Activated CD4-positive, alpha-beta T cell treated with anti-CD3 and anti-CD28 coated beads, Interleukin-2, amount 50 U/mL, for 24 hours (primary cell): ENCODE measurements around the gene C19orf67.

Experiments used
- DNase-seq, 2 donors: peaks; one replicate each; pipeline ENCODE4 v3.0.0-alpha.2; 2020; ENCODE audit warnings: low read depth in 1 of 2, low spot score in 1 of 2

C19orf67 gene

DNA sequence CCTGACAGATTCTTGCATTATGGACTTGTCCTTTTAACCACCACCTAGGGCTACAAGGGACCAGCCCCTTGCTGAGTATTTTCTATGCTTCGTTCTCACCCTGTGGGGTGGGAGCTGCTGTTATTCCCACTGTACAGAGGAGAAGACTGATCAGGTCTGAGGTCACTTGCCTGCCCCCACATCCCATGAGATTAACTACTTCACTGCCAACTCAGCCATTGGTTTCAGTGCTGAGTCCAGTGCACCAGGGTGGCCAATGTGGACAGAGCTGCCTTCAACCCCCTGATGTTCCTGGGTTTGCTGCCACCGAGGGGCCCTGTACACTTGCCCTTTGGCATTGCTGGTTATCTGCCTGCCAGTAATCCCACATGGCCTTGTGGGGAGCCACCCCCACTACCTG is 25.1 kb upstream of the C19orf67 start:
- DNase-seq, result no peak

DNA sequence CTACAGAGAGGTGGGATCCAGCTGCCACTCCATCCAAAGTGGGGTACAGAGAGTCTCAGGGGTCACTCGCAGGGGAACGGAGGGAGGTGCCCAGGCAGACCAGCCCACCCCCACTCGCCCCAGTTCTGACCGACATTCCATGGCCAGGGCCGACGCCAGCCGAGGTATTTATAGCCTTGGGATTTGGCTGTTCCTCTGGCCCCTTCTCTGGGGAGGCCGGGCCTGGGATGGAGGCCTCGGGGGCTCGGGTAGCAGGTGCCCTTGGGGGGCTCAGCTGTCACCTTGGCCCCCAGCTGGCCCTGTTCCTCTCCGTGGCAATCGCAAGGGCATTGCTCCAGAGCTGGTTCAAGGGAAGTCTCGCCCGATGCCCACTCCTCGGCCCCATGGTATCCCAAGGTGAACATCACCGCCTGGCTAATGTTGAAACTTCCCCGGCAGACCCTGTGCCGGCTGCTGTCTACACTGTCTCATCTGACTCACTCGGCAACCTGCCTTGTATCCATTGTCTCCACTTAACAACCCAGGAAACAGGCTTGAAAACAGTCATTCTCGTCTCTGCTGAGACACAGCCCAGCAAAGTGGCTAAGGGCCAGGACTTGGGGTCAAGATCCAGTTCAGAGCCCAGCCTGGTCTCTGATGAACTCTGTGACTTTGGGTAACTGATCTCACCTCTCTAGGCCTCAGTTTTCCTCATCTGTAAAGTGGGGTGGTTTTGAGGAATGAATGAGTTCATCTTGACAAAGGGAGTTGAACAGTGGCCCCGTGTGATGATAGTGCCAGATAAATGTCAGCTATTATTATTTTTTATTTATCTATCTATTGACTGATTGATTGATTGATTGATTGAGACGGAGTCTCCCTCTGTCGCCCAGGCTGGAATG is 22.2 kb upstream of the C19orf67 start:
- no peak for DNase-seq

DNA sequence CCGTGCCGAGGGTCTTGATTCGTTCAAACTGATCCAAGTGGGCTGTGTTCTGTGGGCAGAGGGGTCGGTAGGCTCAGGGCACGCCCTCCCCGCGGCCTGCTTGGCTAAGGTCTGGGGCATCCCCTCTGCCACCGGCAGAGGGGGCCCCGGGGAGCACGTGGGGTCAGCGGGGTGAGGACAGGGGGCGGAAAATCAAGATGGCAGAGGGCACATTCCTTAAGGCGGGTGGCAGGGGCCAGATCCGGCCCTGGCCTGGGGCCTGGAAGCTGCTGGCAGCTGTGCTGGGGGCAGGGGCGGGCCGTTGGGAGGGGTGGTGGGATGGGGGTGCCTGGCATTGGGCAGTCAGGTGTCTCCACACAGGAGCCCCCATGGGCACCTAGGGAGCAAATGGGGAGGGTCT is 21.3 kb upstream of the C19orf67 start:
- DNase-seq, result no peak

DNA sequence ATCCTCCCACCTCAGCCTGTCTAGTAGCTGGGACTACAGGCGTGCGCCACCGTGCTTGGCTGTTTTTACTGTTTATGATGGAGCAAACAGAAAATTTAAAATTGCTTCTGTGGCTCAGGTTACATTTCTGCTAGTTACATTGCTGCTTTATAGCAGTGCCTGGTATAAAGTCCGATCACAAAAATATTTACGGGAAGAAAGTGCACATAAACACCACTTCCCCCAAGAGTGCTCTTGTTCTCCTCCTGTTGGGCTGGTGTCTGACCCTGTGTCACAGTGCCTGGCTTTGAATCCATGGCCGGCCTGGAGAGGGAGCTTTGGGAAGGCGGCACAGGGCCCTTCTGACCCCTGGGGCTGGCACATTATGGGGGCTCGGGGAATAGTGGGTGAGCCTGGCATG is 20.1 kb upstream of the C19orf67 start:
- no peak for DNase-seq

DNA sequence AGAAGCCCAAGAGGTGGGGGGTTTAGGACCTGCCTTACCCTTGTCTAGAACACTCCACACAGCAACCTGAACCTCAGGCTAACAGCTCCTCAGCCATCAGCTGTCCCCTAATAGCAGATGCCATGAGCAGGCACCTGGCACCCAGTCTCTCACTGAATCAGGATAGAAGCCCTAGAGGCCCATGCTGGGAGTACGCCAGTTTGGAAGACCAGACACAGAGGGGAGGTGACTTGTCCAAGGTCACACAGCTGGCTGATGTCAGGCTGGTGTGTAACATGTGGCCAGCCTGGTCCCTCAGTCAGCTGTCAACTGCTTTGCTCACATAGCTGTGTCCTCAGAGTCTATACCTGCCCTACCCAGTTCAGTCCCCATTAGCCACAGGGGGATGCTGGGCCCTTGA is 17.7 kb upstream of the C19orf67 start:
- no peak for DNase-seq

DNA sequence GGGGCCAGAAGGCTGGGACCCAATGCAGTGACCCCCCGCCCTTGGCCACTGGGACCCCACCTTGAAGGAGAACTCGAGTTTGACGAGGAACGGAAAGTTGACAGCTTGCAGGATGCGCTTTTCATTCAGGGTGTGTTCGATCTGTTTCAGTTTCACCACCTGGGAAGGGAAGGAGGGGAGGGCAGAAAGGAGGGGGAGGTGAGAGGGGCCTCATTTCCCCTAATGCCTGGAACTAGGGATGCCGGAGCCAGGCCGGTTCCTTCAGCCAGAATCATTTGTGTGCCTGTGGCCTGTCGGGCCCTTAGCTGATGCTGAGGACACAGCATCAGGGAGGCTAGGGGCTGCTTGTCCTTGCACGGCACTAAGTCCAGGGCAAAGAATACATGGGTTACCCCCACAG is 17.2 kb upstream of the C19orf67 start:
- DNase-seq, result no peak

DNA sequence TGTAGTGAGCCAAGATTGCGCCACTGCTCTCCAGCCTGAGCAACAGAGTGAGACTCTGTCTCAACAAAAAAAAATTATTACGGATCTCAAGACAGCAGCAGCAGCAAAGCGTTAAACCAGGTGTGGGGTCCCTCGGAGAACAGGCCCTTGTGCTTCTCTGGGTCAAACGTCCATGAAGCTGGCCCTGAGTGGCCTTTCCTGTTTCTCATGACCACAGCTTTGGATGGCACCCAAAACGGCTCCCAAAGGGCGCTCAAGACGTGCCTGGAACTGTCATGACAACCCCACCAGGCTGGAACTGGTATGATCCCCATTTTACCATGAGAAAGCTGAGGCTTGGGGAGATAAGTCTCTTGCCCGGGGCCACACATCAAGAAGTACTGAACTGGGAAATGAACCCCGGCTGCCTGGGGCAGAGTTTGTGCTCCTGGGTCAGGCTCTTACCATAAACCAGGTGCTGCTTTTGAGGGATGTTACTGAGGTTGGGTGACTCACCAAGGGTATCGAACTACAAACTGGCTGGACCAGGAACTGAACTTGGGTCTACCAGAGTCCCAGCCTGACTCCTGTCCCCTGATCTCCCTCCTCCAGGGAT is 16.6 kb upstream of the C19orf67 start:
- DNase-seq, result no peak

DNA sequence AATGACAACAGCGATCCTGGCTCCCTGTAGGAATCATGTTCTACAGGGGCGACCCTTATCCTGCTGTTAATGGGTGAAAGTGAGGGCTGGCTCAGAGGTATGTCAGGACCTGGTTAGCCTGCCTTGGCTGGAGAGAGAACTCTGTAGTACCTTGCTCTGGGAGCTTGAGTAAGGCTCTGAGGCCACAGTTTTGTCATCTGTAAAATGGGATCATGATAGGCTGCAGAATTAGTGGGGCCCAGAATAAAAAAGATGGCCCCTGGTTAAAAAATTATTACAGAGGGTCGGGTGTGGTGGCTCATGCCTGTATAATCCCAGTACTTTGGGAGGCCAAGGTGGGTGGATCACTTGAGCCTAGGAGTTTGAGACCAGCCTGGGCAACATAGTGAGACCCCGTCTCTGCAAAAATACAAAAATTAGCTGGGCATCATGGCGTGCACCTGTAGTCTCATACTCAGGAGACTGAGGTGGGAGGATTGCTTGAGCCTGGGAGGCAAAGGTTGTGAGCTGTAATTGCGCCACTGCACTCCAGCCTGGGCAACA is 15.5 kb upstream of the C19orf67 start:
- no peak for DNase-seq

DNA sequence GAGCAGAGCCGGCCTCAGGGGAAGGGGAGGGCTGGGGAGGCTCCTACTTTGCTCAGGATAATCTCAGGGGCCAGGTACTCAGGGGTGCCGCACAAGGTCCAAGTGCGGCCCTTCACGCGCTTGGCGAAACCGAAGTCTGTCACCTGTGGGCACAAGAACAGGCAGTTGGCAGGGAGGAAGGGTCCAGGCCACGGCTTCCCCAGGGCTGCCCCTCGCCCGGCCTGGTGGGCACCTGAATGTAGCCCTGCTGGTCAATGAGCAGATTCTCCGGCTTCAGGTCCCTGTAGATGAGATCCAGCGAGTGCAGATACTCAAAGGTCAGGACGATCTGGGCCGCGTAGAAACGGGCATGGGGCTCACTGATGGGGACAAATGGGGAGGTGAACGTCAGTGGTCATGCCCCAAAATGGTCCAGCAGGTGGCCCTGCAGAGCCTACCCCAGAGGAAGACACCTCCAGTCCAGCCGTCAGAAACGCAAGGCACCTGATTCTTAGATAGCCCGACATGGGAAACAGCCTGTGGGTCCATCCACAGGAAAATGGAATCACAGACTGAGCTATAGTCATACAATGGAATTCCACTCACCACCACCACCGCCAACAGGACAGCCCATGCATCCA is 12.1 kb upstream of the C19orf67 start:
- no peak for DNase-seq

DNA sequence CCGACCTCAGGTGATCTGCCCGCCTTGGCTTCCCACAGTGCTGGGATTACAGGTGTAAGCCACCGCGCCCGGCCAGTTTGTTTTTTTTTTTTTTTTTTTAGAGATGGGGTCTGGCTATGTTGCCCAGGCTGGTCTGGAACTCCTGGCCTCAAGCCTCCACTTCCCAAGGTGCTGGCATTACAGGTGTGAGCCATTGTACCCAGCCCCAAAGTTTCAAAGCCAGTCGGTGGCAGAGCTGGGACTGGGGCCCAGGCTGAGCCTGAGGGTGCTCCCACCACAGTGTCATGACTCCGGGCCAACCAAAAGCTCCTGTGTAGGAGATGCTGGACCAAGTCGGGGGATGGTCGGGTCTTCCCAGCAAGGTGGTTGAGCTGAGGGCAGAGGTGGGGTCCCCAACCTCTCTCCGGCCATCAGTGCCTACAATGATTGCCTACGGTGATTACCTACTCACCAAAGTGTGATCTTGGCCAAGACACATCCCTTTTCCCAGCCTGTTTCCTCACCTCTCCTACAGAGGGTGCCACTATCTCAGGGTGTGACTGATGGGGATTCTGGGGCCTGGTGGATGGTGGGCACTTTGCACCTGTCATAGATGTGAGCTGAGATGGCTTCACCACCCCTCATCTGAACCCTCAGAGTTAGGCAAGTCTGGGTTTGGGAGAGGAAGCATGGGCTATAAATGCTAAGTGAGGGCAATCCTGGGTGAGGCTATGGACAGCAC is 10.8 kb upstream of the C19orf67 start:
- DNase-seq, result no peak

DNA sequence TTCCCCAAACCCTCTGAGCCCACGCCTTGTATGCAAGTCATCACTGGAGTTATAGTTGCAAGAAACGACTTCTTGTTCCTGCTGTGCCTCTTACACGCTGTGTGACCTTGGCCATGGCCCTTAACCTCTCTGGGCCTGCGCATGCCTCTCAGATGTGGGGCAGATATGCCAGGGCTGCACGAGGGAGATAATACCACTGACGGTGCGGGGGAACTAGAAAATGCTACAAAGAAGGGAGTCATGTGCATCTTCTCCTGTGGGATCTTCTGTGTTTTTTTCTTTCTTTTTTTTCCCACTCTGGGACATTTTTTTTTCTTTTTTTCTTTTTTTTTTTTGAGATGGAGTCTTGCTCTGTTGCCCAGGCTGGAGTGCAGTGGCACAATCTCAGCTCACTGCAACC is 9.3 kb upstream of the C19orf67 start:
- DNase-seq, result no peak

DNA sequence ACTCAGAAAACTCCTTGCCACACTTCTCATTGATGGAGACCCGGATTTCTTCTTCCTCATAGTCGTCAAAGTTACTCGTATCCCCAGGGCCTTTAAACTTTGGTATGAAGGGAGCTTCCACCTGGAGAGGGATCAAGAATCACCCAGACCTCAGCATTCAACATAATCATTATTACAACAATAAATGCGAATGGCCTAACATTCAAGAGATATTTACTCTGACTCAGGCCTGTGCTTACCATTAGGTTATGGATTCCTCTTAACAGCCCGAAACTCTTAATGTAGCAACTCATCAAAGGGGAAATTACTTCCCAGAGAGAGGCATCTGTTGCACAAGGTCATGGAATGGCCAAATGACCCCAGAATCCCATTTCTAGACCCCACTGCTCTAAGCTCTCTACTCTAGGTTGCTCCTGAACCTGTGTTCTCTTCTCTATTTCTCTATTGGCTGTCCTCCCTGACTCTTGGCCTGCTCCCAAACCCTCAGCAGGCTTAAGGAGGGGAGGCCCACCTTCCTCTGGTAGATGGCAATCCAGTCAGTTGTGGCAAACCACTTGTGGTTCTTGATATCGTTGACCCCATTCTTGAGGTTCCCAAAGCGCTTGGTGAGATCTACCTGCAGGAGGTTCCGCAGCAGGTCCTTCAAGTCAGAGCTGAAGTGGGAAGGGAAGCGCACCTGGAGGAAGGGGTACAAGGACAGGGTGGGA is 7.7 kb upstream of the C19orf67 start:
- DNase-seq, result no peak

DNA sequence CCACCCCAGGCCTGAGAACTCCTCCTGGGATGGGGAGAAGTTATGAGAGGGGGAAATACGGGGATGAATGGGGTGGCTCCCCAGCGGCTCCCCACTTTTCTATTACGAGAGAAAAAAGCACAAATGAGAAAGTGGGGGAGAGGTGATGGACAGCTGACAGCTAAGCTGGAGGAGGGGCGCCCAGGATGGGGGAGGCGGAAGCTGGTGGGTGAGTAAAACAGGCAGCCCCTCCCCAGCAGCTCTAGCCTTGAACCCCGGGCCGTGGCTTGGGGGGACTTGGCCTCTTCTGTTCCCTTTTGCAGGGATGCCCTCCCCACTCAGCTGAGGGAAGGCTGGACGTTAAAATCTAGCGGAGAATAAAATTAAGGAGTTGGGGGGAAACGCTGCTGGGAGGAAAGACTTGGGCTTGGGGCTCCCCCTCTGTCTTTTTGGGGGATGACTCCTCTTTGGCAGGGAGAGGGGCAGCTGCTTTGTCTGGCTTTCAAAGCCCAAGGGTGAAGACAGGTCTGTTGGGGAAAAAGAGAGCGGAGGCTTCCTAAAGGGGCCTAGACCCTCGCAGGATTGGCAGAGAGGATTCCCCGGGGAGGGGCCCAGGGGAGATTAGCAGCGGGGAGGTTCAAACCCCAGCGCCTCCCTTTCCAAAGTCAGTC is 6.4 kb upstream of the C19orf67 start:
- no peak for DNase-seq

DNA sequence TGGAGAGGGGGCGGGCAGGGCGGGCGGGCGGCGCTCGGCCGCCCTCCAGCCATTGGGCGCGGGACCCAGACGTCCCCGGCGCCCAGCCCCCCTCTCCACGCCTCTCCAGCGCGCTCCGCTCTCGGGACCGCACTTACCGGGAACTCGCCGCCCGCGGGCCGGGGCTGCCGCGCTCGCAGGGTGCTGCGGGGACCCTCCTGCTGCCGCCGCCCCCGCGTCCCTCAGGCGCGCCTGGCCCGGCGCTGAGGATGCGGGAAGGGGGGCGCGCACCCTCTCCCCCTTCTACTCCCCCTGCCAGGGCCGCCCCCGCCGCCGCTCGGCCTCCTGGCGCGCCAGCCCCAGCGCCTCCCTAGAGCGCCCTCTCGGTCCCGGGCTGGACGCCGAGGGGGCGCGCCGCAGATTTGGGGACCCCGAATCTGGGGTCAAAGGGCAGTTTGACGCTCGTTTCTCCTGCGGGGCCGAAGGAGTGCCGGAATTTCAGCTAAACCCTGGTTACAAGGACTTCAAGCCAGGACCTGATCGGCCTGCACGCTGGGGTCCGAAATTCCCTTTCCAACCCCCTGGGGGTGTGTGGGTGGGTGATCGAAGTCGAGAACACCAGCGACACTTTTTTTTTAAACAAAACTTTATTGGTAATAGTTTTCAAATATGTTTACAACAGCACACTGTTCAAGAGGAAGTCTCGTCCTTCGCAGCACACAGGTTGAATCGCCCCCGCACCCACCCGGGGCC is 5.7 kb upstream of the C19orf67 start:
- DNase-seq, result peak; percentile 43 to 53

DNA sequence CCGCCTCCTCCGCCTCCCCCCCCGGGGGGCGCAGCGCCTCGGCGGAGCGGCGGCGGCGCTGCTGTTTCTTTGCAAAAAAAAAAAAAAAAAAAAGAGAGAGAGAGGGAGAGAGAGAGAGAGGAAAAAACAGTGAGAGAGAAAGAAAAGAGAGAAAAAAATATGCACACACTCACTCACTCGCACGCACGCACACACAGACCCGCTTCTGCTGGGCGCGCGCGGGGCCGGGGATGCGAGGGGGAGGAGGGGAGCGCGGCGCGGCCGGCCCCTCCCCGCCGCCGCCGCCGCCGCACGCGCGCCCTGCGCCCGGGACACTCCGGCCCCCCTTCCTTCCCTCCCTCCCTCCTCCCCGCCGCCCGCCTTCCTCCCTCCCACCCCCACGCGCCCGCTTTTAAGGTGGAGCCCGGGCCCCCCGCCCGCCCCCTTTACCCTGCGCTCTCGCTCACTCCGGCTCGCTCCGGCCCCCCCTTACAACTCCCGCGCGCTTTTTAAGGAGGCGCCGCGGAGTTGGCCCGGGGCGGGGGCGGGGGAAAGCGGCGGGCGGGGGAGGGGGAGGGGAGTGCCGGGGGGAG is 5.0 kb upstream of the C19orf67 start, which contains the start of gene SAMD1:
TSS of gene SAMD1 (minus strand) at position 243 of the 572 bp plus-strand sequence.
- DNase-seq, result peak in 1 of 2 donors; percentile 78

DNA sequence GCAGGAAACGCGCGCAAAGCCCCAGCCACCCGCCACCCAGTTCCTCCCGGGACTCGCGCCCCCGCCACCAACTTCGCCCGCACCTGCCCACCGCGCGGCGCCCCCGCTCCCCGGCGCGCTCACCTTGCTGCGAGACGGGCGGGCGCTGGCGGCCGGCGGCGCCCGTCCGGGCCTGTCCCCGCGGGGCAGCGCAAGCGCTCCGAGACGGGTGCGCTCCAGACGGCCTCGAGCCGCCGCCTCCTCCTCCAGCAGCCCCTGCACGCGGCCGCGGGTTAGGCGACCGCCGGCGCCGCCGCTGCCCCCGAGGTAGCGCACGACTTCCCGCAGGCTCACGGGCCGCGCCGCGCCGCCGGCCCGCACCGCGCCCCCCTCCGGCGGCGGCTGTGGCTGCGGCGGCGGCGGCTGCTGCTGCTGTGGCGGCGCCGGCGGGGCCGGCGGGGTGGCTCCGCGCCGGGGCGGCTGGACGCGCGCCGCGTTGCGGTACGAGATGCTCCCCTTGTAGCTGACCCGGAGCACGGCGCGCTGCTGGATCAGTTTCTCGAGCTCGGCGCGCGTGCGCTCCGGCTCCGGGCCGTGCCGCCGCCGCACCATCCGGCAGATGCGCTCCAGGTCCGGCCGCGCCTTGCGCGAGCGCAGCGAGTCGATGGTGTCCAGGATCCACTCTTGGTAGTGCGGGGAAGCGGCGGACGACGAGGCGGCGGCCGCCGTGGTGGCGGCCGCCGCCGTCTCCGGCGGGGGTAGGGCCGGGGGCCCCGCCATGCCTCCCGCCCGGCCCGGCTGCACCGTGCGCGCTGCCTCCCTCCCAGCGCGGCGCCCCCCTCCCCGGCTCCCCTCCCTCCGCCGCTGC is 4.3 kb upstream of the C19orf67 start:
- DNase-seq, result peak in 1 of 2 donors; percentile 24

DNA sequence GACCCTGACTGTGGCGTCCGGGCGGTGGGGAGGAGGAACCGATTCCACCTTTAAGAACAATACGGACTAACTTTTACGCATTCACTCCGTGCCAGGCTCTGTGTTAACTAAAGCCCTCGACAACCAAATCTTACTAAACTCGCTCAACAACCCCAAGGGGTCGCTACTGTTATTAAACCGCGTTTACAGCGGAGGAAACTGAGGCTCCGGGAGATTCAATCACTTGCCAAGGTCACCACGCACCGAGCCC is 3.8 kb upstream of the C19orf67 start:
- DNase-seq, result peak in 1 of 2 donors; percentile 4

DNA sequence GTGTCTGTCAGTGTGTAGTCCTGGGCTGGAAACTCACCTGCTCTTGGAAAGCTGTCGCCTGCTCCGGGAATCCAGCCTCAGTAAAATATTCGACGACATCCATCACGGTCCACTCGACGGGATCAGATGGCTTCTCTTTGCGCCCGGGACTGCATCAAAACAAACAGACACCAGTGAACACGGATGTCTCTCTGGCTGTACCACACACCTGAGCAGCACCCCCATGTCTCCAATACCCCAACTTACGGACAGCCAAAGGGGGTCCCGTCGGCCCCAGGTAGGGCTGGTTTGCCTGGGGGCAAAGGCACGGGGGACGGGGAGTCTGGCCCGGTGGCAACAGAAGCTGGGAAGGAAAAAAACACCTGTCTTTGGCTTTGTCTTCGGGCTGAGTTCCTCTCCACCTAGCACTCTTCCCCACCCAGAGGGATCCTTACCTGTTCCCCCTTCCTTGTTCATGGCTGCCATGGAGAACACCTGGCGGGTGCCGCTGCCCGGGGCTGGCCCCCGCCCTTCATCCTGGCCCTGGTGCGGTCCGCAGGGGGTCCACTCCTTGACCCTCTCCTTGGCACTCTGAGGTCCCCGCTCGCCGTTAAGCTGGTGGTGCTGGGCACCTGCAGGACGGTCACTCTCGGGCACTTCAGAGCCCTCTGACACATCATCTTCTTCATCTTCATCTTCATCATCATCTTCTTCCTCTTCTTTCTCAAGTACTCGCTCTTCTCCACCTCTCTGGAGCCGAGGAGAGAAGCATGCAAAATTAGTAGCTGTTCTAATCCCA is 3.2 kb upstream of the C19orf67 start:
- DNase-seq, result no peak
